K562 (cell line): Measurements from ENCODE around the gene PLXDC1. TPM values are rescaled to one million over a fixed set of nuclear protein-coding genes. Genes with fewer than 3 reads are reported as not detected.
A peak's percentile ranks its signal among the peaks of the same experiment; 100 is the strongest.
"Not testable (repeated sequence)": the region's sequence is repeated elsewhere in the genome, so short reads cannot be mapped to it uniquely, and the experiment has no call there.

Experiments
- ATAC-seq: fragments of 200-7000 bp; cut with Tn5 transposase; 3 replicates; pipeline ENCODE4 v1.9.1; 2020; ENCODE audit warnings: moderate library complexity
- BruUV-seq: library from RNA; stranded (reverse); fragments of 400-500 nt; replicated peaks from 2 replicates; lab custom pipeline; 2021; lab: Mats Ljungman, UMichigan
- CTCF ChIA-PET: fragments of 300-600 bp; formaldehyde crosslinking; extraction: SDS; loops from one replicate; lab custom pipeline; 2021; ENCODE audit warnings: low intra/inter-chr PET ratio; lab: Yijun Ruan, JAX
- POLR2A ChIA-PET: fragments of 300-600, 350-650 bp; sonication (Branson Sonifier 250); formaldehyde crosslinking; extraction: SDS; loops from one replicate; lab custom pipeline; 2021; ENCODE audit warnings: antibody characterized with exemption, inconsistent platforms; lab: Yijun Ruan, JAX
- DNase-seq, 4 experiments: peaks; one replicate each; pipeline versions ENCODE4 v3.0.0 to v3.0.0-alpha.2; 2011 to 2018; ENCODE audit warnings: low spot score in 3 of 4, mixed read lengths in 3 of 4; ENCODE audit errors: extremely low read depth in 1 of 4
- FAIRE-seq: peaks from 2 replicates; lab custom pipeline; 2011; peaks lifted over from hg19 to GRCh38; lab: Jason Lieb, UNC
- H2AFZ ChIP-seq: 2 replicates; pipeline ENCODE4 v1.6.0; 2011; ENCODE audit warnings: low read depth, low read length, control low read depth, inconsistent platforms
- H3K27ac ChIP-seq: fragments of 200-600 bp; 3 replicates; pipeline ENCODE4 v1.8.0; 2011; ENCODE audit warnings: low read depth, mild to moderate bottlenecking, control low read depth, inconsistent platforms, low read length, moderate library complexity, mixed read lengths; ENCODE audit errors: extremely low read depth
- H3K27me3 ChIP-seq, 2 experiments: fragments of 300-600 bp in 1 of 2; 2 replicates in 1 of 2; 3 replicates in 1 of 2; pipeline versions ENCODE4 v1.6.0 to v1.8.0; 2011; ENCODE audit warnings: inconsistent platforms in 2 of 2, low read length in 2 of 2, mild to moderate bottlenecking in 1 of 2, mixed read lengths in 1 of 2, moderate library complexity in 1 of 2; ENCODE audit not compliant: control insufficient read depth in 2 of 2, insufficient read depth in 2 of 2
- H3K36me3 ChIP-seq: fragments of 300-600 bp; 3 replicates; pipeline ENCODE4 v1.8.0; 2011; ENCODE audit warnings: mild to moderate bottlenecking, low read length, inconsistent platforms; ENCODE audit not compliant: control insufficient read depth, insufficient read depth
- H3K4me1 ChIP-seq, 2 experiments: fragments of 200-600 bp in 1 of 2; replicated peaks in 1 of 2; 2 replicates in 1 of 2; 3 replicates in 1 of 2; pipeline versions ENCODE4 v1.5.1 to v1.8.0; 2011; ENCODE audit warnings: inconsistent platforms in 2 of 2, low read length in 2 of 2, mild to moderate bottlenecking in 1 of 2, mixed read lengths in 1 of 2, moderate library complexity in 1 of 2; ENCODE audit not compliant: control insufficient read depth in 2 of 2, insufficient read depth in 2 of 2
- H3K4me2 ChIP-seq: 2 replicates; pipeline ENCODE4 v1.6.1; 2011; ENCODE audit warnings: low read length, control low read depth, inconsistent platforms, mixed read lengths; ENCODE audit not compliant: insufficient read depth
- H3K4me3 ChIP-seq: fragments of 200-600 bp; sonication (generic), shearing (Covaris generic); 2 replicates; pipeline ENCODE4 v1.5.1; 2016; ENCODE audit warnings: control low read depth, inconsistent platforms
- H3K79me2 ChIP-seq: fragments of 200-600 bp; 3 replicates; pipeline ENCODE4 v1.8.0; 2011; ENCODE audit warnings: low read length, inconsistent platforms; ENCODE audit not compliant: control insufficient read depth, insufficient read depth
- H3K9ac ChIP-seq, 2 experiments: 2 replicates each; pipeline versions ENCODE4 v1.6.0 to v1.6.1; 2011; ENCODE audit warnings: low read depth in 2 of 2, low read length in 2 of 2, control low read depth in 1 of 2, inconsistent platforms in 1 of 2, mild to moderate bottlenecking in 1 of 2, mixed read lengths in 1 of 2; ENCODE audit not compliant: insufficient read depth in 1 of 2
- H3K9me1 ChIP-seq: one replicate; pipeline ENCODE4 v1.6.0; 2011; ENCODE audit warnings: inconsistent platforms, mild to moderate bottlenecking, low read length, moderate library complexity; ENCODE audit not compliant: control insufficient read depth, insufficient read depth
- H3K9me3 ChIP-seq: replicated peaks from 2 replicates; pipeline ENCODE4 v1.5.1; 2011; ENCODE audit warnings: low read depth, low read length, inconsistent platforms; ENCODE audit not compliant: control insufficient read depth, insufficient read depth
- H4K20me1 ChIP-seq: replicated peaks from 2 replicates; pipeline ENCODE4 v1.6.1; 2011; ENCODE audit warnings: low read length, inconsistent platforms, mixed read lengths; ENCODE audit not compliant: control insufficient read depth, insufficient read depth
- ASH1L ChIP-seq: fragments of 450-650 bp; IDR thresholded peaks from 2 replicates; pipeline ENCODE4 v1.6.1; 2018; ENCODE audit warnings: borderline replicate concordance, mild to moderate bottlenecking, low read depth; ENCODE audit not compliant: partially characterized antibody
- C11orf30 ChIP-seq: fragments of 450-650 bp; IDR thresholded peaks from 2 replicates; pipeline ENCODE4 v1.6.1; 2016; ENCODE audit warnings: low read depth, mild to moderate bottlenecking
- CC2D1A ChIP-seq: fragments of 450-650 bp; IDR thresholded peaks from 2 replicates; pipeline ENCODE4 v1.6.1; 2017; ENCODE audit warnings: mild to moderate bottlenecking
- CHD4 ChIP-seq: fragments of 200-600 bp; sonication (generic); IDR thresholded peaks from 3 replicates; pipeline ENCODE4 v1.6.1; 2012; ENCODE audit warnings: low read depth, mild to moderate bottlenecking, mixed read lengths, low read length, inconsistent platforms; ENCODE audit not compliant: insufficient read depth, insufficient replicate concordance, poor library complexity, severe bottlenecking
- KDM1A ChIP-seq, 2 experiments: fragments of 450-650 bp; IDR thresholded peaks; 2 replicates each; pipeline ENCODE4 v1.6.1; 2016; ENCODE audit warnings: mild to moderate bottlenecking in 2 of 2
- MAFG ChIP-seq: fragments of 450-650 bp; conservative IDR thresholded peaks from 2 replicates; pipeline ENCODE4 v1.6.1; 2016; ENCODE audit warnings: missing genetic modification characterization, missing compliant biosample characterization
- MBD2 ChIP-seq: sonication (generic); IDR thresholded peaks from 2 replicates; pipeline ENCODE4 v1.6.1; 2016; ENCODE audit warnings: low read depth, borderline replicate concordance
- SAP30 ChIP-seq: fragments of 200-600 bp; sonication (generic); IDR thresholded peaks from 2 replicates; pipeline ENCODE4 v1.6.1; 2012; ENCODE audit warnings: borderline replicate concordance, low read depth, mild to moderate bottlenecking, moderate library complexity, low read length, control low read depth, inconsistent platforms; ENCODE audit not compliant: insufficient read depth, poor library complexity, severe bottlenecking
- TFAM ChIP-seq: fragments of 250-450 bp; sonication (Bioruptor Pico); conservative IDR thresholded peaks from 2 replicates; pipeline ENCODE4 v1.5.0; 2021; ENCODE audit warnings: mild to moderate bottlenecking, moderate library complexity
- ZEB2 ChIP-seq: fragments of 450-650 bp; IDR thresholded peaks from 2 replicates; pipeline ENCODE4 v1.6.1; 2016
- ZNF316 ChIP-seq: fragments of 450-650 bp; IDR thresholded peaks from 2 replicates; pipeline ENCODE4 v1.6.1; 2016
- WGBS: fragments of 100-300 bp; shearing (Covaris generic); methylation state at CpG from one replicate; pipeline ENCODE4 v1.1.6; 2016; ENCODE audit warnings: low coverage, mixed read lengths; ENCODE audit not compliant: insufficient coverage; ENCODE audit errors: missing lambda C conversion rate; 5-methylcytosine and 5-hydroxymethylcytosine counted together
- in situ Hi-C: fragments of 300-500 bp; cut with MboI; formaldehyde crosslinking; loops from 4 replicates; pipeline ENCODE4 v1.15.0; 2018; ENCODE audit warnings: inconsistent platforms, mixed read lengths
- intact Hi-C: fragments of 100-400 bp; cut with micrococcal nuclease; formaldehyde crosslinking; loops from 2 replicates; pipeline ENCODE4 v1.14.2; 2022
- polyA plus RNA-seq, 8 experiments: library from polyadenylated mRNA; depleted of rRNA in 4 of 8; stranded (reverse) in 5 of 8; unstranded in 3 of 8; fragments of >200 nt; fragmentation: Nextera tagmentation in 2 of 8; fragmentation: Illumina TruSeq in 1 of 8; extraction: Ambion mirVana in 2 of 8; extraction: Trizol in 1 of 8; gene quantifications; 2 replicates each; pipeline versions ENCODE4 v1.2.1 to v1.2.3, GENCODE V29; 2011 to 2014; ENCODE audit warnings: inconsistent platforms in 1 of 8, missing spikeins in 1 of 8
- total RNA-seq, 7 experiments: library from RNA; depleted of rRNA in 6 of 7; stranded (reverse); fragments of >200 nt in 6 of 7; fragmentation: Illumina TruSeq in 2 of 7; extraction: Trizol in 2 of 7; gene quantifications; 2 replicates each; pipeline versions ENCODE4 v1.2.1 to v1.2.3, GENCODE V29; 2011 to 2021; ENCODE audit warnings: low replicate concordance in 1 of 7

The PLXDC1 gene
- total and polyA plus RNA-seq, 9 of the 15 experiments (the other 6 are each of a cell fraction or from before 2014, with no cell fraction given), result not detected

- TF ChIP-seq TFAM (no peak), SAP30 (no peak), ZEB2 (no peak), CHD4 (no peak)
These were observed 17.7 kb upstream of the PLXDC1 start (continued) for GRCh38 chr17:39169101-39169500.

- CTCF ChIA-PET, ATAC-seq, H3K79me2 ChIP-seq, H3K4me3 ChIP-seq, H3K9me3 ChIP-seq, H3K27me3 ChIP-seq, BruUV-seq, H3K9me1 ChIP-seq, H4K20me1 ChIP-seq, in situ Hi-C loops, H3K36me3 ChIP-seq, H3K4me2 ChIP-seq, DNase-seq, H2AFZ ChIP-seq, H3K27ac ChIP-seq, H3K9ac ChIP-seq, FAIRE-seq, intact Hi-C loops: not testable (repeated sequence)
- WGBS, result 31% methylated on average over 10 of the region's 10 CpGs
- POLR2A ChIA-PET, result interaction anchor here (0.7 to 1.4 kb wide), 2 partner anchors 9 to 27 kb away, joined by 3 read pairs; no protein-coding TSS in a partner anchor
- TF ChIP-seq CC2D1A, result peak; percentile 69
- TF ChIP-seq MAFG (tag), result 0 out of 2 replicates have a peak, but pooled peaks have one; percentile 9
- peak; percentile 52; the same call in 1 of the 2 replicates for TF ChIP-seq MBD2
- 0 out of 2 replicates have a peak, but pooled peaks have one; percentile 7 for TF ChIP-seq C11orf30
- TF ChIP-seq KDM1A (IDR thresholded peaks at IDR 0.05), result peak in 1 of 2 experiments; percentile 25; a peak in 1 of 4 replicates
- peak; percentile 69 for TF ChIP-seq ZNF316
- peak; percentile 67 for TF ChIP-seq ASH1L
- peaks cover 5 to 19% of the 10 kb centered on the region in 2 experiments; a peak in 3 of 5 replicates for H3K4me1 ChIP-seq
These were observed 17.1 kb upstream of the PLXDC1 start for GRCh38 chr17:39168503-39168902.
